IMR-90 (cell line): ENCODE results near the gene ABCB4. TPM values are rescaled to one million over a fixed set of nuclear protein-coding genes. Genes with fewer than 3 reads are reported as not detected.

ENCODE experiments used
- ATAC-seq: fragments of 200-7000 bp; cut with Tn5 transposase; 2 replicates; pipeline ENCODE4 v1.9.1; 2020; ENCODE audit warnings: low read depth, mild to moderate bottlenecking, moderate library complexity
- BruUV-seq: library from RNA; stranded (reverse); fragments of 400-500 nt; replicated peaks from 2 replicates; lab custom pipeline; 2021; lab: Mats Ljungman, UMichigan
- CTCF ChIA-PET: fragments of 300-600 bp; formaldehyde crosslinking; extraction: SDS; loops from one replicate; lab custom pipeline; 2021; ENCODE audit warnings: antibody characterized with exemption; lab: Yijun Ruan, JAX
- POLR2A ChIA-PET: fragments of 300-600 bp; sonication (Branson Sonifier 250); formaldehyde crosslinking; loops from one replicate; lab custom pipeline; 2022; ENCODE audit warnings: antibody characterized with exemption; ENCODE audit not compliant: unreplicated experiment; lab: Charles Lee
- DNase-seq: peaks from one replicate; pipeline ENCODE4 v3.0.0; 2013
- H2AFZ ChIP-seq: replicated peaks from 2 replicates; pipeline ENCODE3; 2013; ENCODE audit warnings: low read length, mild to moderate bottlenecking; ENCODE audit not compliant: poor library complexity
- H2AK5ac ChIP-seq: 2 replicates; pipeline ENCODE4 v1.6.1; 2013; ENCODE audit warnings: low read depth, low read length, inconsistent platforms
- H2AK9ac ChIP-seq: replicated peaks from 2 replicates; pipeline ENCODE3; 2013; ENCODE audit warnings: mild to moderate bottlenecking, low read depth, low read length, moderate library complexity; ENCODE audit not compliant: poor library complexity
- H2BK120ac ChIP-seq: 2 replicates; pipeline ENCODE4 v1.6.1; 2013; ENCODE audit warnings: low read depth, low read length, inconsistent platforms
- H2BK15ac ChIP-seq: 3 replicates; pipeline ENCODE4 v1.6.1; 2013; ENCODE audit warnings: low read depth, low read length, inconsistent platforms
- H2BK20ac ChIP-seq: 2 replicates; pipeline ENCODE4 v1.6.1; 2013; ENCODE audit warnings: low read depth, mild to moderate bottlenecking, inconsistent platforms, low read length, moderate library complexity
- H2BK5ac ChIP-seq: 2 replicates; pipeline ENCODE4 v1.6.1; 2013; ENCODE audit warnings: mild to moderate bottlenecking, low read depth, low read length, inconsistent platforms; ENCODE audit not compliant: poor library complexity, severe bottlenecking
- H3K14ac ChIP-seq: replicated peaks from 2 replicates; pipeline ENCODE4 v1.6.1; 2013; ENCODE audit warnings: low read depth, low read length, inconsistent platforms
- H3K18ac ChIP-seq: 2 replicates; pipeline ENCODE4 v1.6.1; 2013; ENCODE audit warnings: low read depth, low read length, control low read depth
- H3K23ac ChIP-seq: 2 replicates; pipeline ENCODE4 v1.6.1; 2013; ENCODE audit warnings: low read depth, low read length, inconsistent platforms
- H3K27ac ChIP-seq: 2 replicates; pipeline ENCODE4 v1.5.1; 2013; ENCODE audit warnings: mild to moderate bottlenecking, control low read depth, low read length; ENCODE audit not compliant: insufficient read depth
- H3K27me3 ChIP-seq: 2 replicates; pipeline ENCODE4 v1.6.1; 2013; ENCODE audit warnings: low read length; ENCODE audit not compliant: control insufficient read depth, insufficient read depth
- H3K36me3 ChIP-seq: 2 replicates; pipeline ENCODE4 v1.6.1; 2013; ENCODE audit warnings: low read length, mixed read lengths; ENCODE audit not compliant: control insufficient read depth, insufficient read depth
- H3K4ac ChIP-seq: 2 replicates; pipeline ENCODE4 v1.6.1; 2013; ENCODE audit warnings: low read depth, low read length, inconsistent platforms
- H3K4me1 ChIP-seq: 2 replicates; pipeline ENCODE4 v1.6.1; 2013; ENCODE audit warnings: low read length, mixed read lengths; ENCODE audit not compliant: control insufficient read depth, insufficient read depth
- H3K4me2 ChIP-seq: 2 replicates; pipeline ENCODE4 v1.6.1; 2013; ENCODE audit warnings: low read depth, mild to moderate bottlenecking, control low read depth, low read length, moderate library complexity
- H3K4me3 ChIP-seq: 2 replicates; pipeline ENCODE4 v1.5.1; 2013; ENCODE audit warnings: low read depth, mild to moderate bottlenecking, control low read depth, low read length, moderate library complexity; ENCODE audit not compliant: insufficient read depth
- H3K56ac ChIP-seq: 2 replicates; pipeline ENCODE4 v1.6.1; 2013; ENCODE audit warnings: low read length, inconsistent platforms; ENCODE audit not compliant: insufficient read depth; ENCODE audit errors: extremely low read depth
- H3K79me1 ChIP-seq, 2 experiments: 2 replicates each; pipeline ENCODE4 v1.6.1; 2013; ENCODE audit warnings: low read length in 2 of 2, inconsistent platforms in 1 of 2, low read depth in 1 of 2
- H3K9ac ChIP-seq: 2 replicates; pipeline ENCODE4 v1.6.1; 2013; ENCODE audit warnings: low read depth, low read length, control low read depth
- H3K9me1 ChIP-seq: 2 replicates; pipeline ENCODE4 v1.6.1; 2013; ENCODE audit warnings: low read length, inconsistent platforms; ENCODE audit not compliant: insufficient read depth
- H3K9me3 ChIP-seq: 2 replicates; pipeline ENCODE4 v1.6.1; 2013; ENCODE audit warnings: low read length; ENCODE audit not compliant: control insufficient read depth, insufficient read depth
- H4K20me1 ChIP-seq: 2 replicates; pipeline ENCODE4 v1.6.1; 2013; ENCODE audit warnings: low read length, inconsistent platforms; ENCODE audit not compliant: insufficient read depth
- H4K5ac ChIP-seq: 2 replicates; pipeline ENCODE4 v1.6.1; 2013; ENCODE audit warnings: mild to moderate bottlenecking, low read depth, low read length, control low read depth
- H4K8ac ChIP-seq, 2 experiments: 2 replicates each; pipeline ENCODE4 v1.6.1; 2013; ENCODE audit warnings: low read depth in 2 of 2, low read length in 2 of 2, control low read depth in 1 of 2, inconsistent platforms in 1 of 2
- H4K91ac ChIP-seq: 2 replicates; pipeline ENCODE4 v1.6.1; 2013; ENCODE audit warnings: low read depth, low read length, inconsistent platforms; ENCODE audit not compliant: insufficient read depth
- CEBPB ChIP-seq: IDR thresholded peaks from 2 replicates; pipeline ENCODE4 v1.6.1; 2012; ENCODE audit warnings: low read depth, low read length, improper control_type of control experiment
- ELK1 ChIP-seq: fragments of 150-350 bp; IDR thresholded peaks from 2 replicates; pipeline ENCODE4 v1.6.1; 2016; ENCODE audit warnings: low read depth, mild to moderate bottlenecking, low read length, moderate library complexity, borderline replicate concordance
- MAZ ChIP-seq: IDR thresholded peaks from 2 replicates; pipeline ENCODE4 v1.6.1; 2012; ENCODE audit warnings: low read depth, mild to moderate bottlenecking, low read length, improper control_type of control experiment, moderate library complexity, borderline replicate concordance
- RAD21 ChIP-seq: IDR thresholded peaks from 2 replicates; pipeline ENCODE4 v1.6.1; 2012; ENCODE audit warnings: low read length, improper control_type of control experiment
- RCOR1 ChIP-seq: IDR thresholded peaks from 2 replicates; pipeline ENCODE4 v1.6.1; 2012; ENCODE audit warnings: mild to moderate bottlenecking, low read length, improper control_type of control experiment; ENCODE audit not compliant: insufficient replicate concordance
- RFX5 ChIP-seq: IDR thresholded peaks from 2 replicates; pipeline ENCODE4 v1.8.0; 2012; ENCODE audit warnings: low read depth, mild to moderate bottlenecking, low read length, moderate library complexity
- SMC3 ChIP-seq: fragments of 150-350 bp; IDR thresholded peaks from 2 replicates; pipeline ENCODE4 v1.6.1; 2016; ENCODE audit warnings: low read depth, mild to moderate bottlenecking, antibody characterized with exemption, low read length, moderate library complexity
- USF2 ChIP-seq: fragments of 150-350 bp; IDR thresholded peaks from 2 replicates; pipeline ENCODE4 v1.6.1; 2017; ENCODE audit warnings: mild to moderate bottlenecking, antibody characterized with exemption, low read length, low read depth
- dilution Hi-C: fragments of 300-500 bp; cut with HindIII; formaldehyde crosslinking; loops from one replicate; pipeline ENCODE4 v1.14.3; 2018; ENCODE audit warnings: low sequenced_read_pairs; ENCODE audit not compliant: unreplicated experiment
- in situ Hi-C: fragments of 300-500 bp; cut with MboI; formaldehyde crosslinking; loops from 3 replicates; pipeline ENCODE4 v1.14.3; 2019; ENCODE audit warnings: low sequenced_read_pairs, inconsistent platforms, mixed read lengths
- intact Hi-C: fragments of 100-400 bp; cut with micrococcal nuclease; formaldehyde crosslinking; loops from 2 replicates; pipeline ENCODE4 v1.10.0; 2022
- polyA plus RNA-seq, 3 experiments: library from polyadenylated mRNA; depleted of rRNA; stranded (reverse); fragments of >200 nt; gene quantifications; 2 replicates each; pipeline ENCODE4 v1.2.3, GENCODE V29; 2012; ENCODE audit warnings: low replicate concordance in 1 of 3
- total RNA-seq: library from RNA; depleted of rRNA; stranded (reverse); fragments of >200 nt; gene quantifications from 2 replicates; pipeline ENCODE4 v1.2.3, GENCODE V29; 2012

ABCB4 gene
- total and polyA plus RNA-seq, 2 of the 4 experiments (the other 2 are of a cell fraction), result not detected

GRCh38 chr7:87364246-87364645 is 111.2 kb downstream of the ABCB4 start:
- no peak overlapping the region for H2AK5ac ChIP-seq
- BruUV-seq, result no TSS peak
- H3K4me2 ChIP-seq, result no peak overlapping the region
- no peak overlapping the region for H2BK5ac ChIP-seq
- H3K4ac ChIP-seq, result no peak overlapping the region
- no peaks in the 10 kb centered on the region for H3K27me3 ChIP-seq
- TF ChIP-seq ELK1 (no peak), CEBPB (no peak), RCOR1 (no peak), SMC3 (no peak), MAZ (no peak), RAD21 (no peak), USF2 (no peak), RFX5 (no peak)
- no peak overlapping the region for H2BK15ac ChIP-seq
- H3K79me1 ChIP-seq, result no peaks in the 10 kb centered on the region
- H3K9me1 ChIP-seq, result no peaks in the 10 kb centered on the region; the same call in 1 of the 2 replicates
- H2AFZ ChIP-seq, result no peak overlapping the region
- no peak overlapping the region for H3K27ac ChIP-seq
- no peak overlapping the region for H3K4me3 ChIP-seq
- H4K91ac ChIP-seq, result no peak overlapping the region
- no peak overlapping the region for H2BK20ac ChIP-seq
- H3K56ac ChIP-seq, result no peak overlapping the region
- dilution Hi-C loops, result no loop called here
- intact Hi-C loops, result no loop called here
- no peaks in the 10 kb centered on the region for H4K20me1 ChIP-seq
- ChIA-PET CTCF (no interaction called here), POLR2A (no interaction called here)
- no peak overlapping the region for H3K14ac ChIP-seq
- no peak overlapping the region for H2BK120ac ChIP-seq
- peaks cover 17% of the 10 kb centered on the region for H3K36me3 ChIP-seq
- H3K9me3 ChIP-seq, result no peaks in the 10 kb centered on the region
- no peak overlapping the region for H3K18ac ChIP-seq
- H3K4me1 ChIP-seq, result peaks cover 2% of the 10 kb centered on the region
- H3K9ac ChIP-seq, result no peak overlapping the region
- no peak overlapping the region for H4K8ac ChIP-seq
- H2AK9ac ChIP-seq, result no peak overlapping the region
- no peak for ATAC-seq
- in situ Hi-C loops, result no loop called here
- DNase-seq, result no peak
- H3K23ac ChIP-seq, result no peak overlapping the region
- H4K5ac ChIP-seq, result no peak overlapping the region
